ENCODE measurements around the gene OTOG.

- no peak for TF ChIP-seq CTCF (IDR thresholded peaks at IDR 0.05)
- TF ChIP-seq POLR2A (IDR thresholded peaks at IDR 0.05) = no peak
Measured at GRCh38 chr11:17561111-17561415, 14.0 kb downstream of the OTOG start.

Measured in lower leg skin (tissue), 3 donors.